ENCODE measurements around the gene ARHGEF12. TPM values are rescaled to one million over a fixed set of nuclear protein-coding genes. Genes with fewer than 3 reads are reported as not detected.

ARHGEF12 gene
- total RNA-seq, 2 donors from 2014 or later = 113 to 132 TPM

DNA sequence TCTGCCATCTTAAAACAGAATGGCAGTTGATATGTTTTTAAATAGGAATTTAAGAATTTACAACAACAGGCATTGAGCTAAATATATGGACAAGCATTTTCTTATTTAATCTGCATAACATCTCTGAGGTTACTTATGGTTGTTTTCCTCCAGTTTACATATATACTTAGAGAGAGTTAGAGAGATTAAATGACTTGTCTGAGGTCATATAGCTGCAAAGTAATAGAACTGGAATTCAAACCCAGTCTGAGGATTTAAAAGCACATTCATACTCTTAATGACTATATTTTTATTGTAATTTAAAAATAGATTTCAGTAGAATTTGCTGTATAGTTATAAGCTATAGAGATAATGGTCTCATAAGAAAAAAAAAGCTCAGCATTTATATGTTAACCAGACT, 93.9 kb downstream of the ARHGEF12 start:
- TF ChIP-seq, protein P1, sequence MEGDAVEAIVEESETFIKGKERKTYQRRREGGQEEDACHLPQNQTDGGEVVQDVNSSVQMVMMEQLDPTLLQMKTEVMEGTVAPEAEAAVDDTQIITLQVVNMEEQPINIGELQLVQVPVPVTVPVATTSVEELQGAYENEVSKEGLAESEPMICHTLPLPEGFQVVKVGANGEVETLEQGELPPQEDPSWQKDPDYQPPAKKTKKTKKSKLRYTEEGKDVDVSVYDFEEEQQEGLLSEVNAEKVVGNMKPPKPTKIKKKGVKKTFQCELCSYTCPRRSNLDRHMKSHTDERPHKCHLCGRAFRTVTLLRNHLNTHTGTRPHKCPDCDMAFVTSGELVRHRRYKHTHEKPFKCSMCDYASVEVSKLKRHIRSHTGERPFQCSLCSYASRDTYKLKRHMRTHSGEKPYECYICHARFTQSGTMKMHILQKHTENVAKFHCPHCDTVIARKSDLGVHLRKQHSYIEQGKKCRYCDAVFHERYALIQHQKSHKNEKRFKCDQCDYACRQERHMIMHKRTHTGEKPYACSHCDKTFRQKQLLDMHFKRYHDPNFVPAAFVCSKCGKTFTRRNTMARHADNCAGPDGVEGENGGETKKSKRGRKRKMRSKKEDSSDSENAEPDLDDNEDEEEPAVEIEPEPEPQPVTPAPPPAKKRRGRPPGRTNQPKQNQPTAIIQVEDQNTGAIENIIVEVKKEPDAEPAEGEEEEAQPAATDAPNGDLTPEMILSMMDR (IDR thresholded peaks at IDR 0.05) = no peak

DNA sequence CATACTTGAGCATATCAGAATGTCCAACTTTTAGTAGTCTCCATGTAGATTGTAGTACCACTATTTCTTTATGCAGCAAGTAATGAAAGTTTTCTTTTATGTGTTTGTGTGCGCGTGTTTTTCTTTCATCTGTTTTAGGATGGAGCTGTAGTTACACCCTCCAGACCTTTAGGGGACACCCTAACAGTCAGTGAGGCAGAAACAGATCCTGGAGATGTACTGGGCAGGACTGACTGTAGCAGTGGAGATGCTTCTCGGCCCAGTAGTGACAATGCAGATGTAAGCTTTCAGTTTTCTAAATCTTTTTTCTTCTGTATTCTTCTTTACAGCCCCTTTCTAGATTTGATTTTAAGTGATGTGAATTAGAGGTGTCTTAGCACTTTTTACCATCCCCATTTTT, 95.4 kb downstream of the ARHGEF12 start:
- Histone ChIP-seq H3K4me1 (ENCODE audit: control insufficient read depth in 1 of 2, low read depth in 2 of 2) (peaks cover 3 to 19% of the 10 kb centered on the region in 2 donors), H3K36me3 (no peaks in the 10 kb centered on the region), H3K27ac (peak overlapping the region; percentile 73 to 78), H3K9me3 (no peaks in the 10 kb centered on the region), H3K4me3 (peak overlapping the region; percentile 37), H3K27me3 (replicated peaks; ENCODE audit: insufficient read depth) (no peaks in the 10 kb centered on the region)
- ATAC-seq (ENCODE audit: insufficient number of reproducible peaks, low FRiP score, low read depth) (no peak), DNase-seq (ENCODE audit: low spot score) (no peak)
- TF ChIP-seq, protein P1 (IDR thresholded peaks at IDR 0.05) = no peak

More for the DNA sequence above, 93.9 kb downstream of the ARHGEF12 start:
- no peaks in the 10 kb centered on the region for H3K9me3 ChIP-seq
- no peak overlapping the region for H3K27ac ChIP-seq
- DNase-seq (ENCODE audit: low spot score) (no peak), ATAC-seq (ENCODE audit: insufficient number of reproducible peaks, low FRiP score, low read depth) (no peak)
- H3K36me3 ChIP-seq = no peaks in the 10 kb centered on the region
- H3K27me3 ChIP-seq (replicated peaks; ENCODE audit: insufficient read depth) = no peaks in the 10 kb centered on the region
- peaks cover 3 to 19% of the 10 kb centered on the region in 2 donors for H3K4me1 ChIP-seq (ENCODE audit: control insufficient read depth in 1 of 2, low read depth in 2 of 2)
- H3K4me3 ChIP-seq = no peak overlapping the region

DNA sequence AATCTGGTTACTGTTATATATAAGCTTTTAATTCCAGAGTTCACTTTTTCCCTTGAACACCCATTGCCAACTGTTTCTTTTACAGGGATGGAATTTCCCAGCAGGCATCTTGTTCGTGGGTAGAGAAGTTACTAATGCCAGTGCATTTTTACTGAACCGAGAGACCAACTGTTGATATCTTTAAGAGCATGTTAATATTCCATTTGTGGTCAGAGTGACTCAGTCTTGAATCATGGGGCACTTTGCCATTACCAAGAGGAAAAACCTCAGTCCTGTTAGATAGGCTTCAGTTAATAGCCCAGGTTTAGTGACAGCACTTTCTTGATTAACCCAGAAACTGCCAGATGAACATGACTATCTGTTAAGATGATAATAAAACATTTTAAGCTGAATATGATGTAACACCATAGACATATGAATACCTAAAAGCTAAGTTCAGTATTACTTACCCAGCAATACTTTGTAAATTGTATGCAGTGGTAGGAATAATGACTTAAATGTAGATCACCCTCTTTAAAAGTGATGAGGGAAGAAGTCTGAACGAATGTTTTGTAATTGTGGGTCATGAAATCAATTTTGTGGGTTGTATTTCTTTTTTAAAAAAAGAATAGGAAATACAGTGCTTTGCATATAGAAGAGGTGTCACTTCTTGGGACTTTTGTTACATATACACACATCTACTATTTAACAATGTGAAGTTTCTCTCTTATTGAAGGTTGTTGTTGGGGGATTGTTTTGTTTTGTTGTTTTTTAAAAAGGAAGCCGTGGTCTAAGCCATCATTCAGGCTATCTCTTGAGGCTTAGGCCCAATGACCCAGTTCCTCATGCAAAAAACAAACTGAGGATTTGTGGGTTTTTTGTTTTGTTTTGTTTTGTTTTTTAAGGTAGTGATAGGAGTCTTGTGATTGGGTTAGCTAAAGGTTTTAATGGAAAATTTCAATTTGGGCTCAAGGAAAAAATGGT, 96.1 kb downstream of the ARHGEF12 start:
- H3K27ac ChIP-seq = peak overlapping the region; percentile 73 to 78
- TF ChIP-seq, protein P1 (IDR thresholded peaks at IDR 0.05) = no peak
- H3K4me1 ChIP-seq (ENCODE audit: control insufficient read depth in 1 of 2, low read depth in 2 of 2) = peaks cover 3 to 19% of the 10 kb centered on the region in 2 donors
- ATAC-seq (ENCODE audit: insufficient number of reproducible peaks, low FRiP score, low read depth) (peak; percentile 97), DNase-seq (ENCODE audit: low spot score) (peak; percentile 51)
- H3K4me3 ChIP-seq = peak overlapping the region; percentile 37
- H3K27me3 ChIP-seq (replicated peaks; ENCODE audit: insufficient read depth) = no peaks in the 10 kb centered on the region
- H3K9me3 ChIP-seq = no peaks in the 10 kb centered on the region
- no peaks in the 10 kb centered on the region for H3K36me3 ChIP-seq

DNA sequence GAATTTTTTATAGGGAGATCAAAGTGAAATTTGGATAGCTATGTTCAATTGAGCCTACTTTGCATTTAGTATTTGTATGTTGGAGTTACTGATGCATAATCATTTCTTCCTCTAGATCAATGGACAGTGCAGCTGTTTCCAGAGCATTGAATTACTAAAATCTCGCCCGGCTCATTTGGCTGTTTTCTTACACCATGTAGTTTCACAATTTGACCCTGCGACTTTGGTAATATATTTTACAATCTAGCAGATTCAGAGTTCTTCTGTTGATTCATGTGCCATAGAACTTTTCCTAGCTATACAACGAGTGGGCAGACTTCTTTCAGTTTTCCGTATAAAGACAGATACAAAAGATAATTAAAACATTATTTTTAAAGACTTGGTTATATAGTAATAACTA, 105.4 kb downstream of the ARHGEF12 start:
- no peak for ATAC-seq (ENCODE audit: insufficient number of reproducible peaks, low FRiP score, low read depth)
- H3K4me3 ChIP-seq = no peak overlapping the region
- no peaks in the 10 kb centered on the region for H3K9me3 ChIP-seq
- TF ChIP-seq, protein P1 (IDR thresholded peaks at IDR 0.05) = no peak
- no peak for DNase-seq (ENCODE audit: low spot score)
- H3K36me3 ChIP-seq = peaks cover 25% of the 10 kb centered on the region
- H3K27ac ChIP-seq = no peak overlapping the region
- H3K27me3 ChIP-seq (replicated peaks; ENCODE audit: insufficient read depth) = no peaks in the 10 kb centered on the region
- H3K4me1 ChIP-seq (ENCODE audit: control insufficient read depth in 1 of 2, low read depth in 2 of 2) = no peaks in the 10 kb centered on the region

DNA sequence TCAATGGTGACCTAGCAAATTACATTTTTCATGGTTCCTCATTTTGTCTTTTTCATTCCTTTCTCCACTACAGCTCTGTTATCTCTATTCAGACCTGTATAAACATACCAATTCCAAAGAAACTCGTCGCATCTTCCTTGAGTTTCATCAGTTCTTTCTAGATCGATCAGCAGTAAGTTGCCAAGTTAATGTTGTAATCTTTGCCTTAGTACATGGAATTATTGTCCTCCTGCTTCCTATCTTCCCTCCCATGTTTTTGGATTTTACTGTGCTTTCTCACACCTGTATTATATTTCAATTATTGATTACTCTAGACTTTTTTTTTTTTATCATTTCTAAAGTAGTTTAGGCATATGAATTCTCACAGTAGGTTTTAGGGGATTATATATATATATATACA, 105.8 kb downstream of the ARHGEF12 start:
- Histone ChIP-seq H3K27ac (no peak overlapping the region), H3K36me3 (peaks cover 29% of the 10 kb centered on the region), H3K4me1 (ENCODE audit: control insufficient read depth in 1 of 2, low read depth in 2 of 2) (no peaks in the 10 kb centered on the region), H3K27me3 (replicated peaks; ENCODE audit: insufficient read depth) (no peaks in the 10 kb centered on the region), H3K4me3 (no peak overlapping the region), H3K9me3 (no peaks in the 10 kb centered on the region)
- no peak for DNase-seq (ENCODE audit: low spot score)
- TF ChIP-seq, protein P1 (IDR thresholded peaks at IDR 0.05) = no peak
- ATAC-seq (ENCODE audit: insufficient number of reproducible peaks, low FRiP score, low read depth) = no peak
